ENCODE measurements around the gene TTC39C.

TTC39C gene

DNA sequence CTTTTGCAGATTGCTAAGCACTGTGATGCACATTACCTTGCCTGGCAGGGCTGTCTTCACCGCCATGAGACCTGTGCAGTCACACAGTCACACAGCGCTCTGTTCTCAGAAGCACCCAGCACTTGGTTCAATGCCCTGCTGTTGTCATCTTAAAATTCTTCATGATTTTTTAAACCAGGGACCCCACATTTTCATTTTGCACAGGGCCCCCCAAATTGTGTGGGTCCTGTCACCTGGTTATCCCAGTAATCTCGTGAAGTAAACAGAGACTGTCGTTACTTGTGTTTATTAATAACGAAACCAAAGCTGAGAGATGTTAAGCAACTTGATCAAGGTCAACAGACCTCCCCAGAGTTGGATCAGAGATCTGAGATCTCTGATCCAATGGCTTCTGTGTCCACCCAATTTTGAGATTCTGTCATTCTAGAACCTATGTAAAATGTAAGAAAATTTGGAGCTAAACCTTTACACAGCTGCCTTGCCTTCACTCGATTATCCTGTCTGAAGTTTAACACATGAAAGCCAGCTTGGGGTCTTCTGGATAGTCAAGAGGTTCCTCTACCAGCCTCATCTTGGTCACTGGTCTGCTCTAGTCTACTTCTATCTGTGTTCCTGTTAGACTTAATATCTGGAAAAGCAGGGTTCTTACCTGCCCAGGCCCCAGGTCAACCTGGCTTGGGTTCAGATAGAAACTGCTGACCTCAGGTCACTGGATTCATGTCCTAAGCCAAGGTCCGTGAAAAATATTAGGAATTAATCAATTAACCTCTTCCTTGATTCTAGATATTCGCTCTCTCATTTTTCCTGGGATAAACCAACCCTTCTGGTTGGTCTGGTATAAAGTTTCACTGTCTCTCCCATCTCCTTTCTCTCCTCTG, 13.7 kb upstream of the TTC39C start:
- no peak for DNase-seq (ENCODE audit: low read depth in 2 of 2)
- no peak overlapping the region for H3K4me3 ChIP-seq (replicated peaks in 1 of 2; ENCODE audit: low read depth in 2 of 2, low read length in 2 of 2)
- no peak for TF ChIP-seq CTCF (IDR thresholded peaks at IDR 0.05; ENCODE audit: low read depth, low read length)

DNA sequence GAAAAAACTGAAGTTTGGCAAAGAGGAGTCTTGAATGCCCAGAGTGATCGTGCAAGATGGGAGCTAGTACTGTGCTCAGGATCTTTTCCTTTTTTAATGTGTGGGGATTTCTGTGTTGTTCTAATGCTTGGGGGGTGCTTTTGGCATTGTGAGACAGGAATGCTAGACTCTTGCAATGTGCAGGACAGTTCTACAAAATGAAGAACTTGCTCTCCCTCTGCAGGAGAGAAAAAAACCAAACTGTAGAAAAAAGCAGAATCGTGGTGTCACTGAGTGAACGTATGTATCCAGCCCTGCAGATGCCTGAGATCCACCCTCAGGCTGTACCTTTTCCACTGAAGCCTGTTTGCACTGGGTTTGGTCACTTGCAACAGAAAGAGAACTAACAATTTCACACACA, 12.1 kb upstream of the TTC39C start:
- H3K4me3 ChIP-seq (replicated peaks in 1 of 2; ENCODE audit: low read depth in 2 of 2, low read length in 2 of 2): no peak overlapping the region
- DNase-seq (ENCODE audit: low read depth in 2 of 2): peak in 1 of 2 donors; percentile 14
- no peak for TF ChIP-seq CTCF (IDR thresholded peaks at IDR 0.05; ENCODE audit: low read depth, low read length)

DNA sequence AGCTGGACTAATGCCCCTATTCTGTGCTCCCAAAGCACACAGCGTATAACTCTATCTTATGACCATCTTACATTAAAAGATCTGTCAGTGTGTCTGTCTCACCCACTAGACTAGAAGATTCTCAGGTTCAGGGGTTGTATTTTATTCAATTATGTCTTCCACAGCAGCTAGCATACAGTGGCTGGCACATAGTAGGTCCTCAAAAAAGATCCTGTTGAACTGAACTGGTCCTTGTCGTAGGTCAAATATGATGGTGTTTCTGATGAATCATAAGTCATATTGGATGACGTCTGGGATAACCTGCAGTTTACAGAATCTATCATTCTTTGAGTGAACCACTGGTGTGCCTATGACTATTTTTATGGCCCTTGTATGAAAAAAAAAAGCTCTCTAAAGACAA, 11.3 kb upstream of the TTC39C start:
- no peak for TF ChIP-seq CTCF (IDR thresholded peaks at IDR 0.05; ENCODE audit: low read depth, low read length)
- DNase-seq (ENCODE audit: low read depth in 2 of 2): no peak
- H3K4me3 ChIP-seq (replicated peaks in 1 of 2; ENCODE audit: low read depth in 2 of 2, low read length in 2 of 2): no peak overlapping the region

- TF ChIP-seq CTCF (IDR thresholded peaks at IDR 0.05; ENCODE audit: low read depth, low read length): no peak
These were observed 10.5 kb upstream of the TTC39C start for GRCh38 chr18:24003903-24004640.

DNA sequence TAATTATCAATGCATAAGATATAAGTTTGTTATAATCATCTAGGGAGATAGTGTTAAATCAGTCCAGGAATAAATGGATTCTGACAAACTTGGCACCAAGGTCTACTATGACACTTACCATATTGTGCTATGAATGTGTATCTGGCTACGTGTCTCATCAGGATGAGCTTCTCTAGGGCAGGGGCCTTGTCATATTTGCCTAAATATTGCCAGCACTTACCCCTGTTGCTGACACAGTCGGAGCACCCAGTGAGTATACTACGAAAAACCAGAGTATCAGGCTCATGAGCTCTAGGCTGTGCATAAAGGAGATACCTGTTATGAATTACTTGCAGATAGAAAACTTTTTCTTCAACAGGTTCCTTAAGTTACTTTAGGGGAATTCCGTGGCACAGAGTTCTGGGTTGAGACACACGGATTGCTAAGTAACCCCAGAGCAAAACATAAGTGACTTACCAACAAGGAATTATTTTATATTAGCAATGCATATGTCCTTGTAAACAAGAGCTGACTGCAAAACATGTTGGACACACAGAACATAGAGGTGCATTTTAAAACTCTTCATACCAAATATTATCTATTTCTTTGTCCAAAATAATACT, 7.7 kb upstream of the TTC39C start:
- H3K4me3 ChIP-seq (replicated peaks in 1 of 2; ENCODE audit: low read depth in 2 of 2, low read length in 2 of 2): no peak overlapping the region
- DNase-seq (ENCODE audit: low read depth in 2 of 2): peak in 1 of 2 donors; percentile 19
- TF ChIP-seq CTCF (IDR thresholded peaks at IDR 0.05; ENCODE audit: low read depth, low read length): no peak

More at GRCh38 chr18:24003903-24004640, 10.5 kb upstream of the TTC39C start:
- no peak overlapping the region for H3K4me3 ChIP-seq (replicated peaks in 1 of 2; ENCODE audit: low read depth in 2 of 2, low read length in 2 of 2)
- DNase-seq (ENCODE audit: low read depth in 2 of 2): no peak

- H3K4me3 ChIP-seq (replicated peaks in 1 of 2; ENCODE audit: low read depth in 2 of 2, low read length in 2 of 2): no peak overlapping the region
- no peak for TF ChIP-seq CTCF (IDR thresholded peaks at IDR 0.05; ENCODE audit: low read depth, low read length)
- no peak for DNase-seq (ENCODE audit: low read depth in 2 of 2)
These were observed 5.3 kb upstream of the TTC39C start for GRCh38 chr18:24009246-24009645.
